ENCODE results near the gene RTN4RL1.

GRCh38 chr17:2058586-2059546 lies 33.7 kb upstream of the RTN4RL1 start:
- TF ChIP-seq, protein P1, sequence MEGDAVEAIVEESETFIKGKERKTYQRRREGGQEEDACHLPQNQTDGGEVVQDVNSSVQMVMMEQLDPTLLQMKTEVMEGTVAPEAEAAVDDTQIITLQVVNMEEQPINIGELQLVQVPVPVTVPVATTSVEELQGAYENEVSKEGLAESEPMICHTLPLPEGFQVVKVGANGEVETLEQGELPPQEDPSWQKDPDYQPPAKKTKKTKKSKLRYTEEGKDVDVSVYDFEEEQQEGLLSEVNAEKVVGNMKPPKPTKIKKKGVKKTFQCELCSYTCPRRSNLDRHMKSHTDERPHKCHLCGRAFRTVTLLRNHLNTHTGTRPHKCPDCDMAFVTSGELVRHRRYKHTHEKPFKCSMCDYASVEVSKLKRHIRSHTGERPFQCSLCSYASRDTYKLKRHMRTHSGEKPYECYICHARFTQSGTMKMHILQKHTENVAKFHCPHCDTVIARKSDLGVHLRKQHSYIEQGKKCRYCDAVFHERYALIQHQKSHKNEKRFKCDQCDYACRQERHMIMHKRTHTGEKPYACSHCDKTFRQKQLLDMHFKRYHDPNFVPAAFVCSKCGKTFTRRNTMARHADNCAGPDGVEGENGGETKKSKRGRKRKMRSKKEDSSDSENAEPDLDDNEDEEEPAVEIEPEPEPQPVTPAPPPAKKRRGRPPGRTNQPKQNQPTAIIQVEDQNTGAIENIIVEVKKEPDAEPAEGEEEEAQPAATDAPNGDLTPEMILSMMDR (IDR thresholded peaks at IDR 0.05), result peak; percentile 81 to 91 (median 86)
- no peak for TF ChIP-seq POLR2A (IDR thresholded peaks at IDR 0.05)

Data from right lobe of liver (tissue), 4 donors.